RKO (cell line): Measurements from ENCODE around the gene ZNF701.
"Not testable (repeated sequence)": the region's sequence is repeated elsewhere in the genome, so short reads cannot be mapped to it uniquely, and the experiment has no call there.

Experiments
- DNase-seq: peaks from one replicate; pipeline ENCODE4 v3.0.0-alpha.2; 2016; ENCODE audit warnings: low spot score

ZNF701 gene

DNA sequence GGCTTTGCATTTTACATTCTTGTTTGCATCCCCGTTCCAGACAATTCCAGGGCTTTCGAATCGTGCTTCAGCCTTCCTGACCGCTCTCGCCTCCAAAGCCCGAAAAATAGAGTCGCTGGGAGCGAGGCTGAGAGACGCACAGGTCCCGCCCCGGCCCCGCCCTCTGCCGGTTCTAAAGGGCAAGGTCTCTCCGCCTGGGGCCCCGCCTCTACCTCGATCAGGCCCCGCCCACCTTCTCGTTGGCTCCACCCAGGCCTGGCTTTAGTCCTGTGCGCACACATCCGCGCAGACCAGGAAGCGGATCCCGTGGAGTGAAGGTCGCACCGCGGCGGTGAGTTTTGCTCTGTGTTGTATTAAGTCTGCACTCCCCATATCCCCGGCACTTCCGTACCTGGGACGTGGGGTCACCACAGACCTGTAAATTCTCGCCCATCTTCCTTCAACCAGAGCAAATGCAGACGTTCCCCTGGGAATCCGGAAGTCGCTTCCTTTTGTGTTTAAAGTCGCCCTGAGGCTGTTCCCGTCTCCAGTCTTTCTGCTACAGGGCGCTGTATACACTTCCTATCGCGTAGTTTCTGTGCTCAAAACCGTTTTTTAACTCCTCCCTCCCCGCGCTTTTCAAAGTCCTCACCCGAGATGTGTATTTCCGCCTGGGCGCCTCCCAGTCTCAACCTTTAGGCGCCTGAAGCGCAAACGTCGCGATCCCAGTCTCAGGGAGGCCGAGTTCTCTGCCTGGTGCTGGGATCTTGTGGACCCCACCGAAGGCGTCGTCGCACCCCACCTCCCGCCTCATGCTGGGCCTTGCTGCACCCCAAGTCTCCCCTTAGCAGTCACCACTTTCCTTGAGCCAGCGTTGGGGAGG lies at the start of gene ZNF701:
ZNF701 (plus strand) TSS at position 288 of the 862 bp plus-strand sequence. CDS start 3,861 bp downstream, outside the sequence.
- no peak for DNase-seq

GRCh38 chr19:52522551-52522950 lies 47.5 kb upstream of the ZNF701 start:
- DNase-seq = no peak

DNA sequence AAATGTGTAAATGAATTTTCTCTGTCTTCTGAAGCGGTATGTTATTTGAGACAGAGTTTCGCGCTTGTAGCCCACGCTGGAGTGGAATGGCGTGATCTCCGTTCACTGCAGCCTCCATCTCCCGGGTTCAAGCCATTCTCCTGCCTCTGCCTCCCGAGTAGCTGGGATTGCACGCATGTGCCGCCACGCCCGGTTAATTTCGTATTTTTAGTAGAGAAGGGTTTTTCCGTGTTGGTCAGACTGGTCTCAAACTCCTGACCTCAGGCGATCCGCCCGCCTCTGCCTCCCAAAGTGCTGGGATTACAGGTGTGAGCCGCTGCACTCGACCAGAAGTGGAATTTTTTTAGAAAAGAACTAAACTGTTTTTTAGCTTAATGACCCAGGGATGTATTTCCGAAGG lies 46.0 kb upstream of the ZNF701 start:
- no peak for DNase-seq

DNA sequence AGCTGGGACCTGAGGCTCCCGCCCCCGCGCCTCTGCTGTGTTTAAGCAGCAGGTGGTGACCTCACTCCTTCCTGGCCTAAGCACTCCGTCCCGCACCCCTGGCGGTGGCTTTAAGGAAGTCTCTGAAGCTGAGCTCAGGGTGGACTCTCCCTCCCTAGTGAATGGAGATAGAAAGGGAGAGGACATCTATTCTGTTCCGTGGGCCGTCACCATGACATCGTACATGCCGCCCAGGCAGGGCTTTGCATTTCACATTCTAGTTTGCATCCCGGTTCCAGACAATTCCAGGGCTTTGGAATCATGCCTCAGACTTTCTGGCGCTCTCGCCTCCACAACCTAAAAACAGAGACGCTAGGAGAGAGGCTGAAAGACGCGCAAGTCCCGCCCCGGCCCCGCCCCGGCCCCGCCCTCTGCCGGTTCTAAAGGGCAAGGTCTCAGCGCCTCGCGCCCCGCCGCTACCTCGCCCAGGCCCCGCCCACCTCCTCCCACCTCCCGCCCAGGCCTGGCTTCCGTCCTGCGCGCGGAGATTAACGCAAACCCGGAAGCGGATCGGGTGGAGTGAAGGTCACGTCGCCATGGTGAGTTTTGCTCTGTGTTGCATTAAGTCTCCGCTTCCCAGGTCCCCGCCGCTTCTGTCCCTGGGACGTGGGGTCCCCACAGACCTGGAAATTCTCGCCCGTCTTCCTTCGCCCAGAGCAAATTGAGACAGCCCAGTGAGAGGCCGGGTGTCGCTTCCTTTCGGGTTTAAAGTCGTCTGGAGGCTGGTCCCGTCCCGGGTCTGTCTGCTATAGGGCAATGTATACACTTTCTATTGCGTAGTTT lies 42.7 kb upstream of the ZNF701 start, which contains the start of gene ZNF808:
ZNF808 (plus strand) TSS at position 535 of the 822 bp plus-strand sequence. CDS start 15,617 bp downstream, outside the sequence.
- peak; percentile 98 for DNase-seq

- DNase-seq = no peak
These were observed 42.1 kb upstream of the ZNF701 start for GRCh38 chr19:52527956-52528351.

DNA sequence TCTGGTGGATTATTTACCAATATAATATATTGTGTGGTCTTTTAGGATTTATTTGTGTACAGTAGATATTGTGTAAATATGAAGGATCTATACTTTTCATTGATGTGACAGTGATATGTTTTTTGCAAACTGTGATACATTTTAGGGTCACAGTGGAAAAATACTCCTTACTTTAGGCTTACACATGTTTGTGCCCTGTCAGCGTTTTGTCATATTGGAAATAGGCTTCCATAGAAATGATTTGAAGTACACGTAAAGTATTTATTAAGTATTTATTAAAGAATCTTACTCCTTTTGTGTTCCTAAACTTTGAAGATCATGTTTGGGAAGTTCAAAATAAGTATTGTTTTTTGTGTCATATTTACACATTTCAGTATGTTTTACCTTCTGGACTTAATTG lies 37.6 kb upstream of the ZNF701 start:
- no peak for DNase-seq

DNA sequence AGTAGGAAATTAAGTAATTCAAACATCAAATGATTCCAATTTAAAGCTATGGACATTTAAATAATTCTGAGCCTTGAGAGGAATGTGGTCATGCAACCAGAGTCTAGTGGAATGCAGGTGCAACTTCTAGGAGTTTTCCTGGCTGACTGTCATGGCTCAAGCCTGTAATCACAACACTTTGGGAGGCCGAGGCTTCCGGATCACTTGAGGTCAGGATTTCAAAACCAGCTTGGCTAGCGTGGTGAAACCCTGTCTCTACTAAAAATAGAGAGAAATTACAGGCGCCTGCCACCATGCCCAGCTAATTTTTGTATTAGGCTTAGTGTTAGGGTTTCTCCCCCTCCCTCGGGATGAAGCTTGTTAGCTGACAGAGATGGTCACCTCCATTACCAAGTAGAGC lies 36.2 kb upstream of the ZNF701 start:
- DNase-seq = no peak

DNA sequence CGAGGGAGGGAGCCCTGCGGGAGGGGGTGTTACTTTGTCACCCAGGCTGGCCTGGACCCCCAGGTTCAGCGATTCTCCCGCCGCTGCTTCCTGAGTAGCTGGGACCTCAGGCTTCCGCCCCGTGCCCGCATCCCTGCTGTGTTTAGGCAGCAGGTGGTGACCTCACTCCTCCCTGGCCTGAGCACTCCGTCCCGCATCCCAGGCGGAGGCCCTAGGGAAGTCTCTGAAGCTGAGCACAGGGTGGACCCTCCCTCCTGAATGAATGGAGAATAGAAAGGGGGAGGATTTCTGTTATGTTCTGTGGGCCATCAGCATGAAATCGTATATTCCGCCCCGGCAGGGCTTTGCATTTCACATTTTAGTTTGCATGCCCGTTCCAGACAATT lies 34.7 kb upstream of the ZNF701 start:
- peak; percentile 48 for DNase-seq

DNA sequence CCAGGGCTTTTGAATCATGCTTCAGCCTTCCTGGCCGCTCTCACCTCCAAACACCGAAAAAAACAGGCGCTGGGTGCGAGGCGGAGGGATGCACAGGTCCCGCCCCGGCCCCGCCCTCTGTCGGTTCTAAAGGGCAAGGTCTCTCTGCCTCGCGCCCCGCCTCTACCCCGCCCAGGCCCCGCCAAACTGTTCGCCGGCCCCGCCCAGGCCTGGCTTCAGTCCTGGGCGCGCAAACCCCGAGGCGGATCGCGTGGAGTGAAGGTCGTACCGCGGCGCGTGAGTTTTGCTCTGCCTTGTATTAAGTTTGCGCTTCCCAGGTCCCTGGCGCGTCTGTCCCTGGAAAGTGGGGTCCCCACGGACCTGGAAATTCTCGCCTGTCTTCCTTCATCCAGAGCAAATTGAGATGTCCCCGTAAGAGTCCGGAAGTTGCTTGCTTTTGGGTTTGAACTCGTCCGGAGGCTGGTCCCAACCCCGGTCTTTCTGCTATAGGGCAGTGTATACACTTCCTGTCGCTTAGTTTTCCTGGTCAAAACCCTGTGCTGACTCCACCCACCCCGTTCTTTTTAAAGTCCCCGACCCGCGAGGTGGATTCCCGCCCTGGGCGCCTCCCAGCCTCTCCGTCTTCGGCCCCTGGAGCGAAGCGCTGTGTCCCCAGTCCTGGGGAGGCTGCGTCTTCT lies 34.2 kb upstream of the ZNF701 start:
- DNase-seq = peak; percentile 84

- DNase-seq = peak; percentile 48
These were observed 33.7 kb upstream of the ZNF701 start for GRCh38 chr19:52536448-52536800.

DNA sequence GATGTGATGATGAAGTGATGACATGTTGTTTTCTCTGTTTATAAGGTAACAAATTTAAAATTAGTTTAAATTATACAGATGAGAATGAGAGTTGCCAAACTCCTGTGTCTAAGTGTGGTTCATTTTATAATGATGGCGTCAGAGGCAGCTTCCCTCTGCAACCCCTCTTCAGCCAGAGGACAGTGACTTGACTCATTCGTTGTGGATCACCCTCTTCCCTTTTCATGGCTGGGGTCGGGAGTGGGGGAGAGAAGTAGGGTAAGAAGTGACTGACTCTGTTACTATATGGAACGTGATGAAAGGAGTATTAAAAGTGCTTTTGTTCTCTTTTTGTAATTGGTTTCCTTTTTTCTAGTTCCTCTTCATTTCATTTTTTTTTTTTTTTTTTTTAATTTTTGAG lies 31.3 kb upstream of the ZNF701 start:
- not testable (repeated sequence) for DNase-seq

DNA sequence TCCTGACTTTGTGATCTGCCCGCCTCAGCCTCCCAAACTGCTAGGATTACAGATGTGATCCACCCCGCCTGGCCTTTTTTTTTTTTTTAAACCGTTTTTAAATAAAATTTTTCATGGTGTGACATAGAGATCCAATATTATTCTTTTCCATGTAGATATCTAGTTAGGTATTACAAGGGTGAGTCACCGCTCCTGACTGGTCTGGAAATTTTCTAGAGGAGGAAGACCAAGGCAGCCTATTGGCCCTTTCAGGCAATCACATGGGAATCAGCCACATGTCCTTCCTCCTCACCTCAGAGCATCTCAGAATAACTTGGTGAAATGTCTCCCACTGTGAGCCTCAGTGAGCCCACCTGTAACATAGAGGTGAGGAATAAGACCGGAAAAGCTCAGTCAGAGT lies 28.9 kb upstream of the ZNF701 start:
- DNase-seq = peak; percentile 35

DNA sequence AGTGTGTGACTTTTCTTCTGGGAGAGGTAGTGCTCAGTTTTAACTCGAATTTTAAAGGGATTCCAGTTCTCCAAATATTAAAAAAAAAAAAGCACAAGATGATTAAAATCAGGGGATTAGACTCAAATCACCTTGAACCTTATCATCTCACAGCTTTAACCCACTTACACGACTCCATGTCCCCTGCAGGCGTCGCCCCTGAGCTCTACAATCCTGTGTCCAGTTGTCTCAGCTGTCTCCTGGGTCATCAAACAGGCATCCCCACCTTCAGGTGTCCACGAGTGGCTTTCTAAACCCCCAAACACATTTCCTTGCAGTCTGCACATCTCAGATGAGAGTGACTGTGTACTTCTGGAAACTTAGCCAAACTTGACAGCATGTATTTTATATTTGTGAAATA lies 28.5 kb upstream of the ZNF701 start:
- no peak for DNase-seq

DNA sequence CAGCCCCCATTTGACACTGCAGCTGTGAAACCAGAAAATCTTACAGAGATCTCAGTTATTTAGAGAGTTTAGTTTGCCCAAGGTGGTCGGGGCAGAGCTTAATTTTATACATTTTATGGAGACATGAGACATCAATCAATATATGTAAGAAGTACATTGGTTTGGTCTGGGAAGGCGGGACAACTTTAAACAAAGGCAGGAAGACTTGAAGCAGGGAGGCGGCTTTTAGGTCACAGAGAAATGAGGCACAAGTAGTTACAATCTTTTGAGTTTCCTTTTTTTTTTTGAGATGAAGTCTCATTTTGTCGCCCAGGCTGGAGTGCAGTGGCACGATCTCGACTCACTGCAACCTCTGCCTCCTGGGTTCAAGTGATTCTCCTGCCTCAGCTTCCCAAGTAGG lies 27.5 kb upstream of the ZNF701 start:
- not testable (repeated sequence) for DNase-seq

- peak; percentile 35 for DNase-seq
These were observed 27.0 kb upstream of the ZNF701 start for GRCh38 chr19:52542984-52543664.

GRCh38 chr19:52554216-52554971 lies 15.7 kb upstream of the ZNF701 start:
- DNase-seq = no peak

- no peak for DNase-seq
These were observed 12.7 kb upstream of the ZNF701 start for GRCh38 chr19:52557231-52557995.

GRCh38 chr19:52558732-52559445 lies 11.2 kb upstream of the ZNF701 start:
- DNase-seq = not testable (repeated sequence)

GRCh38 chr19:52561611-52562010 lies 8.5 kb upstream of the ZNF701 start:
- not testable (repeated sequence) for DNase-seq

DNA sequence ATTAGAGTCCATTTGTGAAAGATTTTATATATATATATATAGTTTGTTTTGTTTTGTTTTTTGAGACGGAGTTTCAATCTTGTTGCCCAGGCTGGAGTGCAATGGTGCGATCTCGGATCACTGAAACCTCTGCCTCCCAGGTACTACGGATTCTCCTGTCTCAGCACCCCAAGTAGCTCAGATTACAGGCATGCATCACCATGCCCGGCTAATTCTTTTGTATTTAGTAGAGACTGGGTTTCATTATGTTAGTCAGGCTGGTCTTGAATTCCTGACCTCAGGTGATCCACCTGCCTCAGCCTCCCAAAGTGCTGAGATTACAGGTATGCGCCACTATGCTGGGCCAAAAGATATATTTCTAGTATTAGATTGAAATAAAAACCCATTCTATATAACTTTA lies 4.0 kb upstream of the ZNF701 start:
- DNase-seq = no peak
